HG02623 (cell line): ENCODE measurements around the gene ELP2.
"Not testable (repeated sequence)": the region's sequence is repeated elsewhere in the genome, so short reads cannot be mapped to it uniquely, and the experiment has no call there.

Experiments
- ATAC-seq: cut with Tn5 transposase; IDR thresholded peaks from one replicate; pipeline ENCODE4 v1.9.1; 2021; ENCODE audit warnings: moderate library complexity; ENCODE audit not compliant: unreplicated experiment

The ELP2 gene

DNA sequence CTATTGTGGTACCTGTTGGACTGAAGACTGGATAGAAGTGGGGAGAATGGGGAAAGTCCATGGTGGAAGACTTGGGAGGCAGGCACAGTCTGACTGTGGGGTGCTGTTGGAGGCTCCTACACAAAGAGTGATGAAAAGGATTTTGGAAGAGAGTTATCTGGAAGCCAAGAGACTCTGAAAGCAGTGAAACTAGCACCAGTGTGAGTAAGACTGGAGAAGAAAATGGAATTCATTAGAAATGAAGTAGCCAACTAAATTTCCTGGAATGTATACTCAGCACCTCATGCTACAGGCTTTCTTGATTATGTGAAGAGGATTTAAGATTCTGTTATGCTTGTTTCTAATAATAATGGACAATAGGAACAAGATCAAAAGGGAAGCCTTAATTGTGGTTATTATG is 27.7 kb downstream of the ELP2 start:
- ATAC-seq, result no peak

DNA sequence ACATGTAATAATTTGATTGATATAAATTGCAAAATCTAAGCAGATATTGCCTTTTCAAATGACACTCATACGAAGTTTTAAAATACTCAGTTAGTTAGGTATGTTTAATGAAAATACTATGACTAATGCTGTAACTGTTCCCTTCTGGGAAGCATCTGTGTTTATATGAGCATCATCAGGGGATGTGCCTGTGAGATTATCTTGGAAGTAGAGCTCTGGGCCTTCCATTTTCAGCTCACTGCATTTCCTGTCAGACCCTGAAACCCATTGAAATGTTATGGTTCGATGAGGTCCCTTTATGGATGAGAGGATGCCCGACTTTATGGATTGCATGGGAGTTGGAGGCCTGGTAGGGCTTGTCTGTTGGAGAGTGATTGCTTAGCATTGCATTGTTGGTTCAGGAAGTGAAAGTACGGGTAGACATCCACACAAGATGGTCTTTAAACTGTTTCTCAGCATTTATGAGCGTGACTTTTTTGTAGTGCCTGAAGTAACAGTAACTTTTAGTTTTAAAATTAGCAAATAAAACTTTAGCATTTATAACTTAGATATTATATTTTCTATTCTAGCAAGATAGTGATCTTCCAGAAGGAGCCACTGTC is 28.7 kb downstream of the ELP2 start:
- no peak for ATAC-seq

DNA sequence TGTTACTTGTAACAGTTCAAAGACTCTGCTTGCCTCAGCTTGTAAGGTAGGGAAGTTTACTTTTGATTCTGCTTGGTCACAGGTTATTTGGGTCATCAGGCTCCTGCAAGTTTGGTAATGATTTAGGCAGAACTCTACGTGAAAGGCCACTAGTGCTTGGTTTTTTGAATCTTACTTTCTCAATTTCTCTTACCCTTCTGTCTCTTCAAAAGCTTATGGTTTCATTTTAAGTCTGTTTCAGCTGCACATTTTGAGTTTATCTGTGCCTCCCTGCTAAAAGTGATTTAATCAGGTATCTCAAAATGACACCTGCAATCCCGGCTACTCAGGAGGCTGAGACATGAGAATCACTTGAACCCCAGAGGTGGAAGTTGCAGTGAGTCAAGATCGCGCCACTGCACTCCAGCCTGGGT is 31.3 kb downstream of the ELP2 start:
- no peak for ATAC-seq

DNA sequence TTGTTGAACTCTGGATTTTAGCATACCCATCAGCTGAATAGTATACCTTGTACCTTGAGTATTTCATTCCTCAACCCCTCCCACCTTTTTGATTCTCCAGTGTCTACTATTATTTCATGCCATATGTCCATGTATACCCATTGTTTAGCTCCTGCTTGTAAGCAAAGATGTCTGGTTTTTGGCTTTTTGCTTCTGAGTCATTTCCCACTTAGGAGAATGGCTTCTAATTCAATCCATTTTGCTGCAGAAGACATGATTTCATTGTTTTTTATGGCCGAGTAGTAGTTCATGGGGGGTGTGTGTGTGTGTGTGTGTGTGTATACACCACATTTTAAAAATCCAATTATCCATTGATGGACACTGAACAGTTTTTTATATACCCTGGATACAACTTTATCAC is 33.3 kb downstream of the ELP2 start:
- no peak for ATAC-seq

DNA sequence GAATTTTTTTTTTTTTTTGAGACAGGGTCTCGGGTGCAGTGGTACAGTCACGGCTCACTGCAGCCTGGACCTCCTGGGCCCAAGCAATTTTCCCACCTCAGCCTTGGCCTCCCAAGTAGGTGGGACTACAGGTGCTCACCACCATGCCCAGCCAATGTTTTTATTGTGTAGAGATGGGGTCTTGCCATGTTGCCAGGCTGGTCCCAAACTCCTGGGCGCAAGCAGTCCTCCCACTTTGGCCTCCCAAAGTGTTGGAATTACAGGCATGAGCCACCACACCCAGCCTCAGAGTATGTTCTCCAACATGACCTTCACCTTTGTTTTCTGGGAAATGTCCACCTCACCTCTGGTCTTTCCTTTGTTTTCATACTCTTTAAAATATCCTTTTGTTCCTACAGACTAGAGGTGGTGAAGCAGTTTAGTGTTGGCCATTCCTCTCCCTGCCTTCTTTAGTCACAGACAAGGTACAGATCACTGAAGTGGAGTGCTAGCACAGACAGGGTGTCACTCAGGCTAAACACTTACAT is 38.1 kb downstream of the ELP2 start:
- no peak for ATAC-seq

DNA sequence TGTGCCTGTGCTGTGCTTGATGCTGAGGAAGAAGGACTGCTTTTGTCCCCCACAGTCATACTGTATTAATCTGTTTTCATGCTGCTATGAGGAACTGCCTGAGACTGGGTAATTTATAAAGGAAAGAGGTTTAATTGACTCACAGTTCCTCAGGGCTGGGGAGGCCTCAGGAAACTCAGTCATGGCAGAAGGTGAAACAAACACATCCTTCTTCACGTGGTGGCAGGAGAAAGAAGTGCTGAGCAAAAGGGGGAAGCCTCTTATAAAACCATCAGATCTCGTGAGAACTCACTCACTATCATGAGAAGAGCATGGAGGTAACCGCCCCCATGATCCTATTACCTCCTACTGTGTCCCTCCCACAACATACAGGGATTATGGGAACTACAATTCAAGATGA is 38.6 kb downstream of the ELP2 start:
- ATAC-seq, result not testable (repeated sequence)

DNA sequence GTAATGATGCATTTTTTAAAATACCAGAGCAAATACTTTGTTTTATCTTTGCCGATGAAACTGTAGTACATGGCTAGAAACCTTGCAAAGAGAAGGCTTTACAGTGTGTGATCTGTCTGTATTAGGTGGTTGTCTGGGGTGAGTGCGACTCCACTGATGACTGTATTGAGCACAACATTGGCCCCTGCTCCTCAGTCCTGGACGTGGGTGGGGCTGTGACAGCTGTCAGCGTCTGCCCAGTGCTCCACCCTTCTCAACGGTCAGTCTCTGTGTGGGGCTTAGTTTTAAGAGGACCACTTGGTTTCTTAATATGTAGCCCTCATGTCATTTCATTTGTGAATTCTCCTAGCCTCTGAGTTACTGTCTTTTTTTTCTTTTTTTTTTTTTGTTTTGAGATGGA is 40.2 kb downstream of the ELP2 start:
- no peak for ATAC-seq

DNA sequence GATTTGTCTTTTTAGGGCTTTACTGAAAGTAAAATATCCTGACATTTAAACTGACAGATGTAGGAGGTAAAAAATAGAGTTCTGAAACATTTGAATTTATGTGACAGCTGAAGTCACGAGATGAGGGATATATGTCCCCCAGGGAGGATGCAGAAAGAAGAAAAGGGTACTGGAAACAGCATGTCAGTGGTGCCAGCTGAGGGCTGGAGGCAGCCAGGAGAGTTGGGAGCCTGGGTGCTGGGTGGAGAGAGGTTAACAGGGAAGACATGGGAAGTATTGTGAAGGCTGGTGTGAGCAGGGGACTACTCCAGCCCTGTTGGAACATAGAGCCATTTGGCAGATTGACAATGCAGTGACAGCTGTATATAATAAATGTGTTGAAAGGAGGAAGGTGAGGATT is 45.8 kb downstream of the ELP2 start:
- no peak for ATAC-seq

DNA sequence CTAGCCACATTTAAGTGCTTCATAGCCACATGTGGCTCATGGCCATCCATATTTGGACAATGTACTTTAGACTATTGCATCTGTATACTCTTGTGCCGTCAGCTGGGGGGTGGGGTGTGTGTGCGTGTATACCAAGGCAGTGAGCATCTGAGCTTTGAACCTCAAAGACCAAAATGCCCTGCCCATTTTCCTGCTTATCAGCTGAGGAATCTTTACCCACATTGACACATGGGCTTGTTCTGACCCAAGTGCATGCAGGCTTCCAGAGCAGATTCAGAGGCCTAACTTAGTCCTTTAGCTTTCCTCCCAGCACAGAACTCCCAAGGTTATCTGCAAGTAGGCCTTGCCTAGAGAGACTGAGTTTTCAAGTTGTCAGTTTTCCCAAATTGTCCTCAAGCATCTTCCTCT is 46.5 kb downstream of the ELP2 start:
- no peak for ATAC-seq

DNA sequence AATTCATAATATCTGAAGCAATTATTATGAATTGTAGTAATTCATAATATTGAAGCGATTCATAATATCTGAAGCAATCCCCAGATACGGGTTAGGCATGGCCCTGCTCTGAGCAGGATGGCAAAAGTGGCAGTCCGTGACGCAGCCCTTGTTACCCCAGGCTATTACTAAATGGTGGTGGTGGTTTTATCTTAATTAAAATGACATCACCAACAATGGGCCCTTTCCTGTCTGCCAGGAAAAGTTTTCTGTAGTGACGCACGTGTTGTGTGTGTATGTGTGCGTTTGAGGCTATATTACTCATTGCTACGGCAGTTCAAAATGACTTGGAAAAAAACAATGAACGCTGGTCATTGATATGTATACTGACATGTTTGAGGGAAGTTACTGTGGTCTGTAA is 47.0 kb downstream of the ELP2 start:
- no peak for ATAC-seq

DNA sequence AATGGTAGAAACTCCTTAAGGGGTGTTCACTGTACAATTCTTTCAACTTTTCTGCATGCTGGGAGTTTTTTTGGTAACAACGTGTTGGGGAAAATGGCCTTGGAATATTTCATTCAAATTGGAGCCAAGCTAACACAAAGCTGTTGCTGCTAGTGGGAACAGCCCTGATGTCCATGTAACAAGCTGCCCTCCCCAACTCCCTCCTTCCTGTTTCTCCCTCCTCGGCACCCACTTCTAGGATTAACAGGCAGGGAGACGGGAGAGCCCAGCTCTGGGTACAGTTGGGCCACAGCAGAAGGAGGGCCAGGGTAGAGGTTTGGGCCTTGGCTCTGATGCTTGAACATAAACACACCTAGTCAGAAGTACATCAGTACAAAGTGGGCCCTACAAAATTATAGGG is 48.2 kb downstream of the ELP2 start:
- no peak for ATAC-seq

DNA sequence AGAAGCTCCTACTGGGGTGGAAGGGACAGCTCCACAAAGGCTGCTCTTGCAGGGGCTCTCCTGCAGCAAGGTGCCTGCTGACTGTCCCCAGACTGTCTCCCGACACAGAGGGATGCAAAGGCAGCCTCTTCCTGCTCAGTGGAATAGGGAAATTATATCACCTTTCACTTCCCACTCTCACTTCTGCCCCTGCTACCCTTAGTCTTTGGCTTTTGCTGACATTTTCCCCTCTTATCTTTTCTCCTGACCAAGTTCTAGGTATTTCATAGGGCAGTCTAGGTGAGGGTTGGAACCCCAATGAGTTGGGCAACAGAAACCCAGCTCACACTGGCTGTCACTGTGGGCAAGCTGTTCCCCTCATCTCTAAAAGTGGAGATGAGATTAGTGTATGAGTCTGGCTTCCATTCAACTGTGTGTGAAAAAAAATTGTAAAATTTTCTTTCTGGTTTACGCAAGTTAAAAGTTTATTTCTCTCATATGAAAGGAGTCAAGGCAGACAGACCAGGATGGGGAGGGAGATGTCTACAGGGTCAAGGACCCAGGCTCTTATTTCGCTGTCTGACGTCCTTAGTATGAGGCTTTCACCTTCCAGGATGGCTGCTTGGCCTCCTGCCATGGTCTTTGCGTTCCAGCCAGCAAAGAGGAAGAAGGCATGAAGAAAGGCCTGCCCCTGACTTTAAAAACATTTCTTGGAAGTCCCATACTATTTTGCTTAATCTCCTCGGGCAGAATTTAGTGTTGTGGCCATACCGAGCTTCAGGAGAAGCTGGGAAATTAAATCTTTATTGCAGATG is 50.1 kb downstream of the ELP2 start:
- ATAC-seq, result no peak

DNA sequence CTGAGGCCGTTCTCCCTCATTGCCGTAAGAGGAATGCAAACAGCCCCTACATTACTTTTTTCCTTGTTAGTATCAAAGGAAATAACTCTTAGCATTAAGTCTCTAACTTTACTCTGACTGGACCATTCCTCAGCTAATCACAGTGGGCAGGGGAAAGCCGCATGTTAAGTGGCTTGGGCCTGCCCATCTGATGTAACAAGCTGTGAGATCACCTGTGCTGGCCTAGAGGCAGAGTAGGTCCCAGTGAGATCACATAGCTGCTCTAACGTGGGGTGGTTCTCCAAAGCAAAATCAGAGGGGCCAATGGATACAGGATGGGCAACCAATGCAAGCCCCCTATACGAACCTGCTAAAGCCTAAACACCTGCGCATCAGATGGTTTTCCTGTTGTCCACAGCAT is 51.7 kb downstream of the ELP2 start:
- ATAC-seq, result no peak

DNA sequence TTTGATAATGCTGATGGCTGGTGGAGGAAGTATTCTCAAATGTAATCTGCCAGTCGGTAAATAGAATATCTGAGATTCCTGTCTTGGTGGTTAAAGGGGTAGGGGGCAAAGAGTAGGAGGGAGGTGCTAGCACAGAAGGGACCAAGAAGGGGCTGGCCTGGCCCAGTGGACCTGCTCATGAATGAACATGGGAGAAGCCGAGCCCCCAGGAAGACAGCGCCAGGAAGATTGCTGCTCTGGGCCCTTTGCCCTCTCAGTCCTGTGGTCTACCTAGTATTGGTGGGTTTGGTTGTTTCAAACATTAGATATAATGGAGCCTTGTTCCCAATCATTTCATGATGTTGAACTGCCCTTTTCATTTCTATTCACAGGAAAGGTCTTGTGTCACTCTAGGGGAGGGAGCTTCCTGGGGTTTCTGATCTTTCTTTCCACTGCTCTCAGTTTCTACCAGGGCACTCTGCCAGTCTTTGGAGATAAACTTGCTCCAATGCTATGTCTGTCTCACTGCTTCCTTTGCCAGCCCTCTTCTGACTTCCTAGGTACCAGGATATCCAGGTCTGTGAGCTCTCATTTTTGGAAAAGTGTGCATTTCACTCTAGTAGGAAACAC is 52.3 kb downstream of the ELP2 start:
- ATAC-seq, result no peak

DNA sequence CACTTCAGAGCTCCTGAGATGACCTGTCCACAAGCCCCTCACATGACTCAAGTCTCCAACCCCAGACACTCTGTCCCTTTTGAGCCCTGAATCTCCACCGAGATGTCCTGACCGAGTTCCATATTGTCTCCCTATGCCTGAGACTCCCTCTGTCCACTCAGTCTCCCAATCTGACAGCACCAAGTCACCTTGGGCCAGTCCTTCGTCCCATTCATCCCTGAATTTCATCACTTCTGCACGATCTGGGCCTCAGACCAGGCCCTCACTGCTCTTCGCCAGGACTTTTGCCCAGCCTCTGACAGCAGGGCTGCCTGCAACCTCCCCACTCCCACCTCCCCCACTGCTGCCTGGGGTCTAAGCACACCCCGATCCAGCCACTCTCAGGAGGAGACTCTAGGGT is 53.3 kb downstream of the ELP2 start:
- ATAC-seq, result no peak

DNA sequence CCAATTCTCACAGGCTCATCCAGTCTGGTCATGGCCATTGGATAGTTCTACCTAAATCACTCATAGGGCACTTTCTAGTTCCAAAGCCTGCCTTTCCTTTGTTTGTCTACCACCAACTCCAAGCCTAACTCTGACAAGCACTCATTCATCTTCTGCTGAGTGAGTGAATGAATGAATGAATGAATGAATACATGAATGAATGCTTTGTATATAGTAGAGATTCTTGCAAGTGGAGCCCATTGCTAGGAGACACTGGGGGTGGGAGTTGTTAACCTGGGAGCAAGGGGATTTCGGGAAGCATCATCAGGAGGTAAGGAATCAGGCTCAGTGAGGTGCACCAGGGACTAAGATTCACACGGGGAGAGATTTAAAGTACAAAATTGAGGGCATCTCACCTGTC is 54.3 kb downstream of the ELP2 start:
- no peak for ATAC-seq

DNA sequence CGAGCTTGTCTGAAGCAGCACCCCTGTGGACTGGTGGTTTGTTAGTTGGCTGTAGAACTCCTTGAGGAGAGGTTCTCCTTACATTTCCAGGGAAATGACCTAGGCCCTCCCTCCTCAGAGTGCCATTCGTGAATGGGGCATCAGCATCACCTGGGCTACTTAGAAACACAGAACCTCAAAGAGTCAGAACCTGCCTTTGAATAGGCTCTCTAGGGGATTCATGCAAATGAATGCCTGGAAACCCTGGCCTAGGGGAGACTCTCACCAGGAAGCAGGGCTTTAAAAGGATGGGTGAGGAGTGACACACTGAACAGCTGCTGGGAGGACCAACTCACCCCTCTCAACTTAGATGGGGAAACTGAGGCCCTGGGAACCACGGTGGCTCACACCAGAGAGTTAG is 55.5 kb downstream of the ELP2 start:
- no peak for ATAC-seq

DNA sequence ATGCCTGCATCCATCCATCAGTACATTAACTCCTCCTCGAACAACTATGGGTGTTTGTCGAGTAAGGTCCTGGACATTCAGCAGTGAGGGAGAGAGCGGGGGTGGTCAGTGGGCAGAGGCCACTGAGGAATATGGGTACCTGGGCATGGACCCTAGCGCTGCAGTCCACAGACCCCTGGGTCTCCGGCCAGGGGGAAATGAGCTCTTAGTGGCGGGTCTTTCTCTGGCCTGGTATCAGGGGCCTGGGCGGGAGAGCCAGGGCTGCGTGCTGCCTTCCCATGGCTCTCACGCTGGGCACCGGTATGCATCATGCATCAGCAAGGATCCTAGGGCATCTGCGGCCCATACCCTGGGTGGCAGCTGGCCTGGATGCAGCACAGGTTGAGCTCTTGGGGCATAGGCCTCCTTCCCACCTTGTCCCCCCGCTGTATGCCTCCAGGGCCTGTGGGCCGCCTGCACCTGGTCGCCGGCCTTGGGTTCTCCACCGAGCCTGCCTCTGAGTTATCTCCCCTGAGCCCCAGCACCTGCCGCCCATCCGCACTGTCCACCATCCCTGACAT is 56.3 kb downstream of the ELP2 start:
- no peak for ATAC-seq

DNA sequence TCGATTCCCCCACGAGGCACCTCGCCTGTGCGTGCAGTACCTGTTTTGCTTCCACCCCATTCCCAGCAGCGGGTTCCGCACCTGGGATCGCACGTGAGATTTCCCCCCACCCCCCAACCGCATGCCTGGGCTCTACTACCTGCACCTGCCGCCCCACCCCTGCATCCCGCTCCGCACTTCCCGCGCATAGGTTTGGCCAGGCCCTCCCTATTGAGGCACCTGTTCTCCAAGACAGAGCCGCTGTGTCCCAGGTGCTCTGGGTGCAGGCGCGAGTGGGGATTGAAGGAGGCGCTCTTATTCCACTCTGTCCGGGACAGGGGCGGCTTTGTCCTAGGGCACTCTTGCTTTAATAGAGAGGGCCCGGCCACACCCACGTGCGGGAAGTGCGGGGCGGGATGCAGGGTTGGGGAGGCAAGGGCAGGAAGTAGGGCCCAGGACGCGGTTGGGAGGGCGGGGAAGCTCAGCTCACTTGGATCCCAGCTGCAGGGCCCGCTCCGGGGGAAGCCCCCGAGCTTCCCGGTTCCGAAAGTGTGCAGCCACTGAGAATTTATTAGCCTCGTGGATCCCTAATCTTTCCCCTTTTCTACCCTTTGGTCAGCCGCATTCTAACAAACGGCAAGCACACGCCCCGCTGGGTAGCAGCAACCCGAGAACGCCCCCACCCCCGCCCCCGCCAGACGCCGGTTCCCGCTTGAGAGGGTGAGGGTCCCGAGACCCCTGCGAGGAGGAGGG is 56.9 kb downstream of the ELP2 start:
- ATAC-seq, result no peak

DNA sequence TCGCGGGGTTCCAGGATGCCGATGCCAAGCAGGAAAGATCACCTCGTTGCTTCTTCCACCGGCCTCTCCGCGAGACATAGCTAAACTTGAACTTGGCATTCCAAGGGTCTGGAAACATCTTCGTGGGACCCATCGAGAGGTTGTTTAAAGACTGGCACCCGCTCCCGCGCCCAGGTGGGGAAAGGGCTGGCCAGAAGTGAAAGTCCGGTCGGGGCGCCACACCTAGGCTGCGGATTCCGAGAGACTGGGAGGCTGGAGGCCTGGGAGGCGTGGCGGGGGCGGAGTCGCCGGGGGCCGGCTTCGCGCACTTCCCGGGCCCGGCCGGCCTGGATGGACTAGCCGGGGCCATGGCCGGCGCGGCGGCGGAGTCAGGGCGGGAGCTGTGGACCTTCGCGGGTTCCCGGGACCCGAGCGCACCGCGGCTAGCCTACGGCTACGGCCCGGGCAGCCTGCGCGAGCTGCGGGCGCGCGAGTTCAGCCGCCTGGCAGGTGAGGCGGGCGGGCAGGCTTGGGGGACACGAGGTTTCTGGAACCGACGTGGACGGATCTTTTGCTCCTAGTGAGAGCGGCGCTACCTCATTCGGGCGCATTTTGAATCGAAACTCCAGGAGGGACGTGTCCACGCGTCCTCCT is 57.6 kb downstream of the ELP2 start, which contains the start of gene MOCOS:
MOCOS (plus strand) TSS at position 305 of the 633 bp plus-strand sequence; CDS start at position 348, 43 bp downstream.
- peak; percentile 70 for ATAC-seq
